ENCODE measurements around the gene KRT31. TPM values are rescaled to one million over a fixed set of nuclear protein-coding genes. Genes with fewer than 3 reads are reported as not detected.
A peak's percentile ranks its signal among the peaks of the same experiment; 100 is the strongest.
"Not testable (repeated sequence)": the region's sequence is repeated elsewhere in the genome, so short reads cannot be mapped to it uniquely, and the experiment has no call there.

Gene KRT31
- total and polyA plus RNA-seq, 4 donors, result 0.11 to 0.15 TPM; not detected in 2

DNA sequence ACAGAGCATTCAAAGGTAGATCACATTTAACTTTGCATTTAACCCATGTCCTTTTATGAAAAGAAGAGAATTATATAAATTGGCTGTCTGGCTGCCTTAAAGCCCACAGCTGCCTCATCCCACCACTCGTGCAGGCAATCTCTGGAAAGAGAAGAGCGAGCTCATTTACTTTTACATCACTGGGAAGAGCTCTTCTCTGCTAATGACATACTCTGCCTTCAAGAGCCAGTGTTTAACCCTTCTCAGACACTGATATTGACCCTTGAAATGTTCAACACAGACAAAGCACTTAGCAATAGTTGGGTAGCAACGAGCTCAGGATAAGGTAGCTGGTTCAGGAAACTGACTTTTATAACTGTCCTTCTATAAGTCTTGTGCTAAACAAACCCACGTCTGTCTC, 36.6 kb upstream of the KRT31 start:
- Histone ChIP-seq H3K9me3 (ENCODE audit: control insufficient read depth, insufficient read depth, low read length) (no peaks in the 10 kb centered on the region), H3K4me3 (ENCODE audit: low read depth, low read length) (no peak overlapping the region), H3K27me3 (ENCODE audit: control insufficient read depth, insufficient read depth, low read length) (no peaks in the 10 kb centered on the region), H3K27ac (ENCODE audit: low read depth, low read length) (no peak overlapping the region), H3K4me1 (ENCODE audit: control insufficient read depth, insufficient read depth, low read length) (no peaks in the 10 kb centered on the region), H3K36me3 (ENCODE audit: control insufficient read depth, insufficient read depth, low read length) (no peaks in the 10 kb centered on the region)
- peak in 2 of 6 donors; percentile 5 to 30 for DNase-seq (ENCODE audit: low read depth in 4 of 6, low spot score in 6 of 6)
- 20% methylated on average over 3 of the region's 4 CpGs for WGBS (ENCODE audit: insufficient coverage)

DNA sequence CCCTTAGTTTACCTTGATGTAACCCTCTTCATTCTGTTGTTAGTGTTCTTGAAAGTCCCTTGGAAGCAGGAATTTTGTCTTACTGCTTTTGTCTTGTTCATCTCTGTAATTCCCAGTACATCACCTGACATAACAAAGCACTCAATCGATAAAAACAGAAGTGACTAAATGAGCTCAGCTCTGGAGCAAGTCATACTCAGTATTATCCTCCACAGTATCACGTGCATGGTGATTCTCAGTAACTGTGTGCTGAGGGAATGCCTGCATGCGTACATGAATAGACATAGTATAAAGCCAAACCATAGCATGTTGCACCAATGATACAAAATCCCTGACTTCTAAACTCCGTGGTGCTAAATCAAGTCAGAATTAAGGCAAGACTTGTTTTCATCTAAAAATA, 36.2 kb upstream of the KRT31 start:
- Histone ChIP-seq H3K27me3 (ENCODE audit: control insufficient read depth, insufficient read depth, low read length) (no peaks in the 10 kb centered on the region), H3K27ac (ENCODE audit: low read depth, low read length) (no peak overlapping the region), H3K4me1 (ENCODE audit: control insufficient read depth, insufficient read depth, low read length) (no peaks in the 10 kb centered on the region), H3K9me3 (ENCODE audit: control insufficient read depth, insufficient read depth, low read length) (no peaks in the 10 kb centered on the region), H3K36me3 (ENCODE audit: control insufficient read depth, insufficient read depth, low read length) (no peaks in the 10 kb centered on the region), H3K4me3 (ENCODE audit: low read depth, low read length) (no peak overlapping the region)
- DNase-seq (ENCODE audit: low read depth in 4 of 6, low spot score in 6 of 6), result peak in 1 of 6 donors; percentile 62
- 80% methylated on average over 1 of the region's 4 CpGs for WGBS (ENCODE audit: insufficient coverage)

DNA sequence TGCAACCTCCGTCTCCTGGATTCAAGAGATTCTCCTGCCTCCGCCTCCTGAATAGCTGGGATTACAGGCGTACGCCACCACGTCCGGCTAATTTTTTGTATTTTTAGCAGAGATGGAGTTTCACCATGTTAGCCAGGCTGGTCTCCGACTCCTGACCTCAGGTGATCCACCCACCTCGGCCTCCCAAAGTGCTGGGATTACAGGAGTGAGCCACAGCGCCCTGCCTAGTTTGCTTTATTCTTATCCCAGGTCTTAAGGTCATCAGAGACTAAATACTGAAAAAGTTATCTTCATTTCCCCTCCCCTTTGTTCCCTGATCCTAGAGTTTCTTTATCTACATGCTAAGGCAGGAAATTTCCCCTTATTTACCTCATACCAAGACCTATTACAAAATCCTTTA, 33.0 kb upstream of the KRT31 start:
- 80% methylated on average over 3 of the region's 9 CpGs for WGBS (ENCODE audit: insufficient coverage)
- H3K36me3 ChIP-seq (ENCODE audit: control insufficient read depth, insufficient read depth, low read length); H3K4me3 ChIP-seq (ENCODE audit: low read depth, low read length); DNase-seq (ENCODE audit: low read depth in 4 of 6, low spot score in 6 of 6); H3K4me1 ChIP-seq (ENCODE audit: control insufficient read depth, insufficient read depth, low read length); H3K27me3 ChIP-seq (ENCODE audit: control insufficient read depth, insufficient read depth, low read length); H3K9me3 ChIP-seq (ENCODE audit: control insufficient read depth, insufficient read depth, low read length); H3K27ac ChIP-seq (ENCODE audit: low read depth, low read length): not testable (repeated sequence)

DNA sequence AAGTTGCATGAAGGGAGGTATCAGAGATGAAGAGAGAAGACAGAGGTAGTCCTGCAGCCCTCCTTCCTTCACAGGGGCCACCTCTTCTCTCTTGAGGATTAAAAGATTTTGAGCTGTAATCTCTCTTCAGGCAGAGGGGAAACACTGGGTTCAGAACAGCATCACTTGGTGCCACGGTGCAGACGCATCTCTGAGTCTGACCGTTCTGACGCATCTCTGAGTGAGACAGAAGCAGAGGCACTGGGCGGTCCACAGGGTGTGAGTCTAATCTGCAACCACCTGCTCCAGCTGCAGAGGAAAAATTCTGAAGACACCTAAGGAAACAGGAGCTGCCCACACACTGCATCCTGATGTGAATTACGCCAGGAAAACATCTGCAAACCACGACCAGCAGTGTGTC, 32.3 kb upstream of the KRT31 start:
- no peak overlapping the region for H3K27ac ChIP-seq (ENCODE audit: low read depth, low read length)
- no peaks in the 10 kb centered on the region for H3K36me3 ChIP-seq (ENCODE audit: control insufficient read depth, insufficient read depth, low read length)
- no peaks in the 10 kb centered on the region for H3K4me1 ChIP-seq (ENCODE audit: control insufficient read depth, insufficient read depth, low read length)
- no peaks in the 10 kb centered on the region for H3K27me3 ChIP-seq (ENCODE audit: control insufficient read depth, insufficient read depth, low read length)
- 86% methylated on average over 6 of the region's 7 CpGs for WGBS (ENCODE audit: insufficient coverage)
- H3K4me3 ChIP-seq (ENCODE audit: low read depth, low read length), result no peak overlapping the region
- no peak for DNase-seq (ENCODE audit: low read depth in 4 of 6, low spot score in 6 of 6)
- no peaks in the 10 kb centered on the region for H3K9me3 ChIP-seq (ENCODE audit: control insufficient read depth, insufficient read depth, low read length)

DNA sequence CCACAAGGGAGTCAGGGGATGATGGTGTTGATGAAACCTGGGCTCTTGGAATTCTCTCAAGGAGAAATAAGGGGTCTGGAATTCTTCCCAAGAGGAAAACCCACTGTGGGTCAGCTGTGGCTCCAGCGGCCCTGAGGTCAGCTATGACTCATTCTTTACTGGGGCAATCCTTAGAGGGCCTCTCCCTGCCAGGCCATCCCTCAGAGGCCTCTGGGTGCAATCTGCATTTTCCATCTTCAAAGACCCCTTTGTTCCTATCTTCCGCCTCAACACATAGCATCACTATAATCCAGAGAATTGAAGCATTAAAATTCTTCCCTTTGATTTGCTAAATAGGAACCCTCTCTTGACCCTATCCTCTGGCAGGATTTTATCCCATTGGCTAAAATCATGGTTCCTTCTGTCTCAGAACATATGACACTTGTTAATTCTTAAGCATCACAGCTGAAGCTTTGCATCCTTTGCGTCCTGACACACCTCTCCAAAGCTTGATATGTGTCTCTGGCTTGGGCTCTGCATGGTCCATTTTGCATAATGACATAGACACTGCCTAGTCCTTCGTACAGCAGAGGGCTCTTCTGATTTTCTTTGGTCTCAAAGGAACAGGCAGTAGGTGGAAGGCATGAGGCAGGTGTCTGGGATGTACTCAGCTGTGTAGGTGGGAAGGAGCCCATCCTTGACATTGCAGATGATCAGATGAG, 31.3 kb upstream of the KRT31 start:
- Histone ChIP-seq H3K27ac (ENCODE audit: low read depth, low read length) (peak overlapping the region; percentile 57), H3K27me3 (ENCODE audit: control insufficient read depth, insufficient read depth, low read length) (no peaks in the 10 kb centered on the region), H3K9me3 (ENCODE audit: control insufficient read depth, insufficient read depth, low read length) (no peaks in the 10 kb centered on the region), H3K4me3 (ENCODE audit: low read depth, low read length) (no peak overlapping the region), H3K4me1 (ENCODE audit: control insufficient read depth, insufficient read depth, low read length) (no peaks in the 10 kb centered on the region), H3K36me3 (ENCODE audit: control insufficient read depth, insufficient read depth, low read length) (no peaks in the 10 kb centered on the region)
- peak in 1 of 6 donors; percentile 12 for DNase-seq (ENCODE audit: low read depth in 4 of 6, low spot score in 6 of 6)
- WGBS (ENCODE audit: insufficient coverage), result 36% methylated on average over 4 of the region's 4 CpGs

DNA sequence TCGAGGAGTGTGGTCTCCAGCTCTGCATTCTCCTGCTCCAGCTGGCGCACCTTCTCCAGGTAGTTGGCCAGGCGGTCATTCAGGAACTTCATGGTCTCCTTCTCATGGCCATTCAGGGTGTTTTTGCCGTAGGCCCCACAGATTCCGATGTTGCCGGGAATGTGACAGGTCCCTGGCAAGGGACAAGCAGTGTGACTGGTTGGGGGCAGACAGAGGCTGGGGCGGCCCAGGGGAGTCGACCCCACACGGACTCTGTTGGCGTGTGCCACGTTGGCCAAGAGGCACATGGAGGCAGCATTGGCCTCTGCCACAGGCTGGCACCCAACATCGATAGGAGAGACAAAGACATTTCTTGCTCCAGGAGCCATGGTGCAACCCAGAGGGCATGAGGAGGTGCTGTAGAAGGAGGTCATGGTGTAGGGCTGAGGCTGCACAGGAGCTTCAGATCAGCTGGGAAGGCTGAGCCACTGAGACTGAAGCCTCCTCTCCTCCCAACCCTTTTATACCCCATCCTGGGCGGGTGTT, 26.8 kb upstream of the KRT31 start, which contains the start of gene KRT37:
Gene KRT37, minus strand, starts transcription at position 475 of the 525 bp plus-strand sequence. Its CDS starts 62 bp downstream, at position 413.
- Histone ChIP-seq H3K9me3 (ENCODE audit: control insufficient read depth, insufficient read depth, low read length) (no peaks in the 10 kb centered on the region), H3K27me3 (ENCODE audit: control insufficient read depth, insufficient read depth, low read length) (no peaks in the 10 kb centered on the region), H3K36me3 (ENCODE audit: control insufficient read depth, insufficient read depth, low read length) (no peaks in the 10 kb centered on the region), H3K4me1 (ENCODE audit: control insufficient read depth, insufficient read depth, low read length) (no peaks in the 10 kb centered on the region), H3K27ac (ENCODE audit: low read depth, low read length) (no peak within 1 kb of the TSS), H3K4me3 (ENCODE audit: low read depth, low read length) (no peak within 1 kb of the TSS)
- no peak for DNase-seq (ENCODE audit: low read depth in 4 of 6, low spot score in 6 of 6)
- 99% methylated on average over 12 of the region's 13 CpGs for WGBS (ENCODE audit: insufficient coverage)

DNA sequence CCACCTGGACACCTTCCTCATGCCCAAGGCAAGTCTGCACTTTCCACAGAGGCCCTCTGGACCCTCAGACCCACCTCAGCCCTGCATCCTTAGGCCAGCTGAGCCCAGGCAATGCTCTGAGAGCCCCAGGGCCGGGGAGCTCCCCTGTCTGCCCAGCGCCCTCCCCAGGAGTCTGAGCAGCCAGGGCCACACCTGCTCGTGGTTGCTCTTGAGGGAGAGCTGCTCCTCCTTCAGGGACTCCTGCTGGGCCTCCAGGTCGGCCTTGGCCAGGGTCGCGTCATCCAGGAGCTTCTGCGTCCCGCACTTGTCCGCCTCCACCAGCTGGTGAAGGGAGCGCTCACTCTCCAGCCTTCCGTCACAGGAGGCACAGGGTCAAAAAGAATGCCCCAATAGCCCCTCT, 25.2 kb upstream of the KRT31 start:
- DNase-seq (ENCODE audit: low read depth in 4 of 6, low spot score in 6 of 6); H3K36me3 ChIP-seq (ENCODE audit: control insufficient read depth, insufficient read depth, low read length); H3K27ac ChIP-seq (ENCODE audit: low read depth, low read length); H3K4me1 ChIP-seq (ENCODE audit: control insufficient read depth, insufficient read depth, low read length); H3K27me3 ChIP-seq (ENCODE audit: control insufficient read depth, insufficient read depth, low read length); H3K9me3 ChIP-seq (ENCODE audit: control insufficient read depth, insufficient read depth, low read length); H3K4me3 ChIP-seq (ENCODE audit: low read depth, low read length): not testable (repeated sequence)
- 82% methylated on average over 8 of the region's 11 CpGs for WGBS (ENCODE audit: insufficient coverage)

DNA sequence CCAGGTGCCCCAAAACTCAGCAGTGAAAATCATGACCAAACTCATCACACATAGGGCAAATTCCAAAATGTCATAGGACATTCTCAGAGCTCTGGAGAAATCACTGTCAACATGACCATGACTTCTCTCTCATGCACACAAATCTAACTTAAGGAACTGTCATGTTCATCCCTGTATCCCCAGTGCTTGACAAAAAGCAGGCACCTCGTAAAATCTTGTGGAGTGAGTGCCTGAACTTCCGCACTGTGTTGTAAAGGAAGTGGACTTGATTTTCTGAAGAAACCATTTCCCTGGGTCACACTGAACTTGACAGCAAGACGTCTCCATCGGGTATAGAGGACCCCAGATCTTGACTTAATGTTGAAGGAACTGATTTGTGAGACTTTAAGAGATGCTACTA, 24.2 kb upstream of the KRT31 start:
- Histone ChIP-seq H3K4me3 (ENCODE audit: low read depth, low read length) (no peak overlapping the region), H3K9me3 (ENCODE audit: control insufficient read depth, insufficient read depth, low read length) (no peaks in the 10 kb centered on the region), H3K36me3 (ENCODE audit: control insufficient read depth, insufficient read depth, low read length) (no peaks in the 10 kb centered on the region), H3K4me1 (ENCODE audit: control insufficient read depth, insufficient read depth, low read length) (peaks cover 3% of the 10 kb centered on the region), H3K27ac (ENCODE audit: low read depth, low read length) (no peak overlapping the region), H3K27me3 (ENCODE audit: control insufficient read depth, insufficient read depth, low read length) (no peaks in the 10 kb centered on the region)
- no peak for DNase-seq (ENCODE audit: low read depth in 4 of 6, low spot score in 6 of 6)
- 94% methylated on average over 4 of the region's 4 CpGs for whole genome bisulfite sequencing (ENCODE audit: insufficient coverage)

DNA sequence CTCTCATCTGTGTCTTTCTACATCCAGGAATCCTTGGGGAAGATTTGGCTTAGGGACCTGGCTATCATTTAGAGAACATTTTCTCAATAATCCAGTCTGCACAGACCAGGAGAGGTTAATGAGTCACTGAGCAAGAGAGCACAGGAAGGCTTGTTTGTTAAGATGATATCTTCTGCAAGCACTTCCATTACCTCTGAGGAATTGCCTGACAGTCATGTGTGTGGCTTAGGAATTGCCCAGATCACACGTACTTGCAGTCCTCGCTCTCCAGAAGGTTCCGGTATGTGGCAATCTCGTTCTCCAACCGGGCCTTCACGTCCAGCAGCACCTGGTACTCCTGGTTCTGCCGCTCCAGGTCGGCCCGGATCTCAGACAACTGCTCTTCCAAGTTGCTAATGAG, 23.7 kb upstream of the KRT31 start:
- H3K9me3 ChIP-seq (ENCODE audit: control insufficient read depth, insufficient read depth, low read length), result no peaks in the 10 kb centered on the region
- H3K4me1 ChIP-seq (ENCODE audit: control insufficient read depth, insufficient read depth, low read length), result peaks cover 3% of the 10 kb centered on the region
- no peaks in the 10 kb centered on the region for H3K27me3 ChIP-seq (ENCODE audit: control insufficient read depth, insufficient read depth, low read length)
- no peak overlapping the region for H3K27ac ChIP-seq (ENCODE audit: low read depth, low read length)
- no peaks in the 10 kb centered on the region for H3K36me3 ChIP-seq (ENCODE audit: control insufficient read depth, insufficient read depth, low read length)
- no peak overlapping the region for H3K4me3 ChIP-seq (ENCODE audit: low read depth, low read length)
- WGBS (ENCODE audit: insufficient coverage), result 88% methylated on average over 9 of the region's 9 CpGs
- DNase-seq (ENCODE audit: low read depth in 4 of 6, low spot score in 6 of 6), result no peak

DNA sequence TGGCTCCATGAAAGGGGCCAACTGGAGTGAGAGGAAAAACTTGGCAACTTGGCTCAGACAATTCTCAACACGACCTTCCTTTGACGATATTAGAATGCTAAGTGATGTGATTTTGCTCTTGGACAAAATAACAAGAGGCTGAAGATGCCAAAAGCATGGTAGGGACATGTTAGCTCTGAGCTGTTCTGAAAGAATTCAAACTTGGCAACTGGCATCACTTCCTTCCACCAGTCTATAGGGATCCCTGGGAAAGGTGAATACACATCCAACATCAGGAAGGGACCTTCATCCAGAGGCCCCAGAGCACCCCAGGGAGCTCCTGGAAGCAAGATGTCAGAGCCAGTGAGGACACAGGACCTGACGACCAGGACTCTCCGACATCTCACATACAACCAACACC, 22.7 kb upstream of the KRT31 start:
- WGBS (ENCODE audit: insufficient coverage), result 75% methylated on average over 2 of the region's 4 CpGs
- Histone ChIP-seq H3K27ac (ENCODE audit: low read depth, low read length) (no peak overlapping the region), H3K27me3 (ENCODE audit: control insufficient read depth, insufficient read depth, low read length) (no peaks in the 10 kb centered on the region), H3K4me1 (ENCODE audit: control insufficient read depth, insufficient read depth, low read length) (peaks cover 3% of the 10 kb centered on the region), H3K36me3 (ENCODE audit: control insufficient read depth, insufficient read depth, low read length) (no peaks in the 10 kb centered on the region), H3K9me3 (ENCODE audit: control insufficient read depth, insufficient read depth, low read length) (no peaks in the 10 kb centered on the region), H3K4me3 (ENCODE audit: low read depth, low read length) (no peak overlapping the region)
- no peak for DNase-seq (ENCODE audit: low read depth in 4 of 6, low spot score in 6 of 6)
